ENCODE data around the gene WWOX. TPM values are rescaled to one million over a fixed set of nuclear protein-coding genes. Genes with fewer than 3 reads are reported as not detected.

WWOX gene
- total and polyA plus RNA-seq, 2 of the 4 experiments (the other 2 are of a cell fraction) = 2.7 to 5.4 TPM

GRCh38 chr16:78542419-78542818 lies 443.0 kb downstream of the WWOX start:
- H3K56ac ChIP-seq (ENCODE audit: extremely low read depth, insufficient read depth, low read length) = no peak overlapping the region
- no peak for DNase-seq
- no peaks in the 10 kb centered on the region for H3K36me3 ChIP-seq (ENCODE audit: control insufficient read depth, insufficient read depth, low read length)
- ChIA-PET POLR2A (ENCODE audit: unreplicated experiment) (no interaction called here), CTCF (no interaction called here)
- H3K9me3 ChIP-seq (ENCODE audit: control insufficient read depth, insufficient read depth, low read length) = peaks cover 21% of the 10 kb centered on the region
- no peak overlapping the region for H2AFZ ChIP-seq (replicated peaks; ENCODE audit: low read length, poor library complexity)
- no peak overlapping the region for H4K5ac ChIP-seq (ENCODE audit: low read depth, low read length)
- no peak overlapping the region for H2AK5ac ChIP-seq (ENCODE audit: low read depth, low read length)
- no peaks in the 10 kb centered on the region for H3K79me1 ChIP-seq (ENCODE audit: low read depth in 1 of 2, low read length in 2 of 2)
- BruUV-seq (replicated peaks) = no TSS peak
- dilution Hi-C loops (cut with HindIII; ENCODE audit: low sequenced_read_pairs, unreplicated experiment) (no loop called here), in situ Hi-C loops (cut with MboI; ENCODE audit: low sequenced_read_pairs) (no loop called here), intact Hi-C loops (cut with micrococcal nuclease) (no loop called here)
- no peak overlapping the region for H3K14ac ChIP-seq (replicated peaks; ENCODE audit: low read depth, low read length)
- H2BK20ac ChIP-seq (ENCODE audit: low read depth, low read length) = no peak overlapping the region
- peak; percentile 77 for TF ChIP-seq CEBPB (IDR thresholded peaks at IDR 0.05; ENCODE audit: low read depth, low read length)
- TF ChIP-seq FOS (IDR thresholded peaks at IDR 0.05; ENCODE audit: low read depth, low read length) = no peak
- no peak overlapping the region for H2BK15ac ChIP-seq (ENCODE audit: low read depth, low read length)
- no peaks in the 10 kb centered on the region for H3K4me1 ChIP-seq (ENCODE audit: control insufficient read depth, insufficient read depth, low read length)
- no peaks in the 10 kb centered on the region for H4K20me1 ChIP-seq (ENCODE audit: insufficient read depth, low read length)
- no peak overlapping the region for H3K18ac ChIP-seq (ENCODE audit: low read depth, low read length)
- no peak overlapping the region for H4K8ac ChIP-seq (ENCODE audit: low read depth in 2 of 2, low read length in 2 of 2)
- no peak overlapping the region for H3K4ac ChIP-seq (ENCODE audit: low read depth, low read length)
- no peak overlapping the region for H3K4me3 ChIP-seq (ENCODE audit: insufficient read depth, low read depth, low read length)
- H3K23ac ChIP-seq (ENCODE audit: low read depth, low read length) = no peak overlapping the region
- no peak overlapping the region for H3K4me2 ChIP-seq (ENCODE audit: low read depth, low read length)
- no peak overlapping the region for H2AK9ac ChIP-seq (replicated peaks; ENCODE audit: low read depth, low read length, poor library complexity)
- H3K27ac ChIP-seq (ENCODE audit: insufficient read depth, low read length) = no peak overlapping the region
- no peak overlapping the region for H2BK5ac ChIP-seq (ENCODE audit: low read depth, low read length, poor library complexity, severe bottlenecking)
- no peak overlapping the region for H2BK120ac ChIP-seq (ENCODE audit: low read depth, low read length)
- H3K9ac ChIP-seq (ENCODE audit: low read depth, low read length) = no peak overlapping the region
- no peak overlapping the region for H4K91ac ChIP-seq (ENCODE audit: insufficient read depth, low read depth, low read length)
- no peak for ATAC-seq (ENCODE audit: low read depth)
- WGBS, 2 experiments (ENCODE audit: extremely low coverage in 2 of 2, insufficient read length in 1 of 2) = no CpG with 5 or more reads among the region's 7 CpGs
- H3K9me1 ChIP-seq (ENCODE audit: insufficient read depth, low read length) = no peaks in the 10 kb centered on the region
- H3K27me3 ChIP-seq (ENCODE audit: control insufficient read depth, insufficient read depth, low read length) = no peaks in the 10 kb centered on the region
